CD8-positive, alpha-beta memory T cell (primary cell): ENCODE results near the gene TRPM3. TPM values are rescaled to one million over a fixed set of nuclear protein-coding genes. Genes with fewer than 3 reads are reported as not detected.

ENCODE experiments used
- CTCF ChIA-PET: fragments of 350-600 bp; sonication (Branson Sonifier 250); formaldehyde crosslinking; loops from one replicate; lab custom pipeline; 2021; ENCODE audit warnings: antibody characterized with exemption; lab: Charles Lee
- POLR2A ChIA-PET: fragments of 350-600 bp; sonication (Branson Sonifier 250); formaldehyde crosslinking; loops from one replicate; lab custom pipeline; 2021; ENCODE audit warnings: antibody characterized with exemption; lab: Charles Lee
- DNase-seq, 5 donors: peaks; one replicate each; pipeline versions ENCODE4 v3.0.0 to v3.0.0-alpha.2; 2020 to 2022; ENCODE audit warnings: mixed read lengths in 1 of 5
- H3K27ac ChIP-seq: one replicate; pipeline ENCODE4 v1.7.0; 2013; ENCODE audit warnings: low read depth, mild to moderate bottlenecking, low read length, moderate library complexity
- H3K27me3 ChIP-seq: 2 replicates; pipeline ENCODE4 v1.7.0; 2013; ENCODE audit warnings: low read length, mild to moderate bottlenecking; ENCODE audit not compliant: insufficient read depth, poor library complexity, severe bottlenecking
- H3K36me3 ChIP-seq: 2 replicates; pipeline ENCODE4 v1.7.0; 2013; ENCODE audit warnings: mild to moderate bottlenecking, low read length, moderate library complexity; ENCODE audit not compliant: insufficient read depth
- H3K4me1 ChIP-seq: 2 replicates; pipeline ENCODE4 v1.7.0; 2013; ENCODE audit warnings: mild to moderate bottlenecking, low read length, moderate library complexity; ENCODE audit not compliant: insufficient read depth
- H3K4me3 ChIP-seq: 2 replicates; pipeline ENCODE4 v1.7.0; 2013; ENCODE audit warnings: mild to moderate bottlenecking, low read length
- H3K9me3 ChIP-seq: 2 replicates; pipeline ENCODE4 v1.7.0; 2013; ENCODE audit warnings: mild to moderate bottlenecking, low read length
- H3K27ac Mint-ChIP-seq, 8 donors: one replicate each; pipeline ENCODE4 v1.8.0; 2020 to 2021; ENCODE audit warnings: mixed read lengths in 8 of 8, mild to moderate bottlenecking in 6 of 8, inconsistent platforms in 3 of 8, moderate library complexity in 3 of 8
- H3K27me3 Mint-ChIP-seq, 2 donors: one replicate each; pipeline ENCODE4 v1.8.0; 2020 to 2021; ENCODE audit warnings: mixed read lengths in 2 of 2, mild to moderate bottlenecking in 1 of 2, moderate library complexity in 1 of 2
- H3K36me3 Mint-ChIP-seq, 3 donors: one replicate each; pipeline ENCODE4 v1.8.0; 2020 to 2021; ENCODE audit warnings: mixed read lengths in 3 of 3, inconsistent platforms in 1 of 3, mild to moderate bottlenecking in 1 of 3
- H3K4me1 Mint-ChIP-seq, 3 donors: one replicate each; pipeline ENCODE4 v1.8.0; 2020 to 2021; ENCODE audit warnings: mixed read lengths in 3 of 3, inconsistent platforms in 1 of 3, mild to moderate bottlenecking in 1 of 3
- H3K4me3 Mint-ChIP-seq, 7 donors: one replicate each; pipeline ENCODE4 v1.8.0; 2020 to 2021; ENCODE audit warnings: mixed read lengths in 7 of 7, mild to moderate bottlenecking in 6 of 7, moderate library complexity in 4 of 7, inconsistent platforms in 2 of 7
- H3K9me3 Mint-ChIP-seq, 5 donors: one replicate each; pipeline ENCODE4 v1.8.0; 2020 to 2022; ENCODE audit warnings: mixed read lengths in 5 of 5, mild to moderate bottlenecking in 3 of 5, moderate library complexity in 2 of 5, inconsistent platforms in 1 of 5
- polyA plus RNA-seq: library from polyadenylated mRNA; unstranded; fragments of 300-500 nt; fragmentation: Illumina TruSeq; gene quantifications from one replicate; pipeline ENCODE4 v1.2.3, GENCODE V29; 2021
- total RNA-seq, 2 experiments: library from RNA; stranded (reverse); gene quantifications; one replicate each; pipeline ENCODE4 v1.2.3, GENCODE V29; 2021

The TRPM3 gene
- total and polyA plus RNA-seq, 3 experiments from 2014 or later: not detected

GRCh38 chr9:70813141-70813540 is 308.3 kb downstream of the TRPM3 start:
- ChIA-PET POLR2A (no interaction called here), CTCF (no interaction called here)
- Histone ChIP-seq H3K36me3 (no peaks in the 10 kb centered on the region), H3K9me3 (no peaks in the 10 kb centered on the region), H3K4me3 (no peak overlapping the region), H3K27ac (no peak overlapping the region), H3K27me3 (no peaks in the 10 kb centered on the region), H3K4me1 (no peaks in the 10 kb centered on the region)
- Mint-ChIP-seq H3K27me3 (peaks cover 3 to 7% of the 10 kb centered on the region in 2 donors), H3K27ac (no peak overlapping the region), H3K36me3 (no peaks in the 10 kb centered on the region), H3K4me3 (no peak overlapping the region), H3K9me3 (peaks cover 0 to 9% (median 0%) of the 10 kb centered on the region in 5 donors), H3K4me1 (no peaks in the 10 kb centered on the region)
- DNase-seq: no peak

- Mint-ChIP-seq H3K9me3 (peaks cover 0 to 9% (median 0%) of the 10 kb centered on the region in 5 donors), H3K4me1 (no peaks in the 10 kb centered on the region), H3K27me3 (peaks cover 3% of the 10 kb centered on the region in 2 donors), H3K27ac (no peak overlapping the region), H3K36me3 (no peaks in the 10 kb centered on the region), H3K4me3 (no peak overlapping the region)
- no peaks in the 10 kb centered on the region for H3K36me3 ChIP-seq
- POLR2A ChIA-PET: no interaction called here
- no peak for DNase-seq
- CTCF ChIA-PET: no interaction called here
- H3K27ac ChIP-seq: no peak overlapping the region
- no peaks in the 10 kb centered on the region for H3K4me1 ChIP-seq
- no peak overlapping the region for H3K4me3 ChIP-seq
- H3K27me3 ChIP-seq: no peaks in the 10 kb centered on the region
- H3K9me3 ChIP-seq: no peaks in the 10 kb centered on the region
These were observed 309.8 kb downstream of the TRPM3 start for GRCh38 chr9:70811638-70812037.

GRCh38 chr9:70806875-70807274 is 314.5 kb downstream of the TRPM3 start:
- Mint-ChIP-seq H3K27me3 (peaks cover 7 to 12% of the 10 kb centered on the region in 2 donors), H3K27ac (no peak overlapping the region), H3K36me3 (no peaks in the 10 kb centered on the region), H3K4me3 (no peak overlapping the region), H3K4me1 (no peaks in the 10 kb centered on the region), H3K9me3 (peaks cover 0 to 2% (median 0%) of the 10 kb centered on the region in 5 donors)
- Histone ChIP-seq H3K27ac (no peak overlapping the region), H3K36me3 (no peaks in the 10 kb centered on the region), H3K9me3 (no peaks in the 10 kb centered on the region), H3K27me3 (no peaks in the 10 kb centered on the region), H3K4me3 (no peak overlapping the region), H3K4me1 (no peaks in the 10 kb centered on the region)
- DNase-seq: no peak
- POLR2A ChIA-PET: no interaction called here
- CTCF ChIA-PET: no interaction called here

GRCh38 chr9:70805949-70806348 is 315.5 kb downstream of the TRPM3 start:
- Histone ChIP-seq H3K4me1 (no peaks in the 10 kb centered on the region), H3K9me3 (no peaks in the 10 kb centered on the region), H3K4me3 (no peak overlapping the region), H3K27me3 (no peaks in the 10 kb centered on the region), H3K36me3 (no peaks in the 10 kb centered on the region), H3K27ac (no peak overlapping the region)
- no peaks in the 10 kb centered on the region for H3K36me3 Mint-ChIP-seq
- POLR2A ChIA-PET: no interaction called here
- H3K4me1 Mint-ChIP-seq: no peaks in the 10 kb centered on the region
- H3K9me3 Mint-ChIP-seq: peaks cover 0 to 2% (median 0%) of the 10 kb centered on the region in 5 donors
- H3K27me3 Mint-ChIP-seq: peaks cover 8 to 12% of the 10 kb centered on the region in 2 donors
- CTCF ChIA-PET: no interaction called here
- no peak overlapping the region for H3K4me3 Mint-ChIP-seq
- no peak overlapping the region for H3K27ac Mint-ChIP-seq
- no peak for DNase-seq

GRCh38 chr9:70802758-70803436 is 318.5 kb downstream of the TRPM3 start:
- no peak overlapping the region for H3K4me3 ChIP-seq
- DNase-seq: no peak
- CTCF ChIA-PET: no interaction called here
- no peak overlapping the region for H3K27ac Mint-ChIP-seq
- H3K36me3 ChIP-seq: no peaks in the 10 kb centered on the region
- no peaks in the 10 kb centered on the region for H3K4me1 Mint-ChIP-seq
- H3K27me3 ChIP-seq: no peaks in the 10 kb centered on the region
- no peaks in the 10 kb centered on the region for H3K9me3 ChIP-seq
- H3K9me3 Mint-ChIP-seq: peaks cover 0 to 2% (median 0%) of the 10 kb centered on the region in 5 donors
- no peak overlapping the region for H3K27ac ChIP-seq
- H3K27me3 Mint-ChIP-seq: peaks cover 9% of the 10 kb centered on the region in 2 donors
- no peak overlapping the region for H3K4me3 Mint-ChIP-seq
- H3K4me1 ChIP-seq: no peaks in the 10 kb centered on the region
- no peaks in the 10 kb centered on the region for H3K36me3 Mint-ChIP-seq
- POLR2A ChIA-PET: no interaction called here

GRCh38 chr9:70802206-70802605 is 319.2 kb downstream of the TRPM3 start:
- Mint-ChIP-seq H3K4me3 (no peak overlapping the region), H3K27ac (no peak overlapping the region), H3K36me3 (no peaks in the 10 kb centered on the region), H3K4me1 (no peaks in the 10 kb centered on the region), H3K27me3 (peaks cover 9% of the 10 kb centered on the region in 2 donors), H3K9me3 (peaks cover 0 to 2% (median 0%) of the 10 kb centered on the region in 5 donors)
- DNase-seq: no peak
- H3K4me1 ChIP-seq: no peaks in the 10 kb centered on the region
- ChIA-PET CTCF (no interaction called here), POLR2A (no interaction called here)
- H3K9me3 ChIP-seq: no peaks in the 10 kb centered on the region
- H3K36me3 ChIP-seq: no peaks in the 10 kb centered on the region
- H3K27me3 ChIP-seq: no peaks in the 10 kb centered on the region
- H3K27ac ChIP-seq: no peak overlapping the region
- H3K4me3 ChIP-seq: no peak overlapping the region

- DNase-seq: no peak
- H3K27me3 ChIP-seq: no peaks in the 10 kb centered on the region
- Mint-ChIP-seq H3K4me3 (no peak overlapping the region), H3K27me3 (peaks cover 9% of the 10 kb centered on the region in 2 donors), H3K4me1 (no peaks in the 10 kb centered on the region), H3K27ac (no peak overlapping the region), H3K36me3 (no peaks in the 10 kb centered on the region), H3K9me3 (peaks cover 0 to 2% (median 0%) of the 10 kb centered on the region in 5 donors)
- ChIA-PET POLR2A (no interaction called here), CTCF (no interaction called here)
- H3K4me1 ChIP-seq: no peaks in the 10 kb centered on the region
- no peak overlapping the region for H3K4me3 ChIP-seq
- H3K27ac ChIP-seq: no peak overlapping the region
- H3K36me3 ChIP-seq: no peaks in the 10 kb centered on the region
- no peaks in the 10 kb centered on the region for H3K9me3 ChIP-seq
These were observed 320.1 kb downstream of the TRPM3 start for GRCh38 chr9:70801181-70801829.

GRCh38 chr9:70798018-70798417 is 323.4 kb downstream of the TRPM3 start:
- Mint-ChIP-seq H3K9me3 (no peaks in the 10 kb centered on the region), H3K27ac (no peak overlapping the region), H3K36me3 (no peaks in the 10 kb centered on the region), H3K4me1 (no peaks in the 10 kb centered on the region), H3K4me3 (no peak overlapping the region), H3K27me3 (peaks cover 0 to 8% of the 10 kb centered on the region in 2 donors)
- CTCF ChIA-PET: no interaction called here
- Histone ChIP-seq H3K9me3 (no peaks in the 10 kb centered on the region), H3K4me1 (no peaks in the 10 kb centered on the region), H3K36me3 (no peaks in the 10 kb centered on the region), H3K27me3 (no peaks in the 10 kb centered on the region), H3K4me3 (no peak overlapping the region), H3K27ac (no peak overlapping the region)
- no peak for DNase-seq
- POLR2A ChIA-PET: no interaction called here
